H1 (cell line): ENCODE results near the gene SAG. TPM values are rescaled to one million over a fixed set of nuclear protein-coding genes. Genes with fewer than 3 reads are reported as not detected.

Experiments
- CTCF ChIA-PET: fragments of 300-600 bp; sonication (Branson Sonifier 250); formaldehyde crosslinking; loops from one replicate; lab custom pipeline; 2021; ENCODE audit not compliant: partially characterized antibody; lab: Charles Lee
- POLR2A ChIA-PET: fragments of 300-600 bp; sonication (Branson Sonifier 250); formaldehyde crosslinking; loops from one replicate; lab custom pipeline; 2021; ENCODE audit warnings: inconsistent platforms; ENCODE audit not compliant: partially characterized antibody; lab: Charles Lee
- DNase-seq, 2 experiments: peaks; one replicate each; pipeline versions ENCODE4 v3.0.0 to v3.0.0-alpha.2; 2010 to 2022; ENCODE audit warnings: low spot score in 2 of 2, low read depth in 1 of 2, mixed read lengths in 1 of 2
- FAIRE-seq: peaks from 2 replicates; lab custom pipeline; 2011; peaks lifted over from hg19 to GRCh38; lab: Jason Lieb, UNC
- H2AFZ ChIP-seq: 2 replicates; pipeline ENCODE4 v1.8.1; 2012; ENCODE audit warnings: low read length, inconsistent platforms
- H2AK5ac ChIP-seq: 2 replicates; pipeline ENCODE4 v1.6.1; 2013; ENCODE audit warnings: low read depth, low read length
- H2BK120ac ChIP-seq: replicated peaks from 2 replicates; pipeline ENCODE3; 2013; ENCODE audit warnings: low read depth, low read length, inconsistent platforms
- H2BK12ac ChIP-seq: 2 replicates; pipeline ENCODE4 v1.6.1; 2013; ENCODE audit warnings: low read depth, low read length
- H2BK15ac ChIP-seq: 2 replicates; pipeline ENCODE4 v1.6.1; 2013; ENCODE audit warnings: low read length
- H2BK20ac ChIP-seq: 2 replicates; pipeline ENCODE4 v1.6.1; 2013; ENCODE audit warnings: low read length
- H2BK5ac ChIP-seq: 2 replicates; pipeline ENCODE4 v1.6.1; 2013; ENCODE audit warnings: low read depth, low read length
- H3K14ac ChIP-seq: 2 replicates; pipeline ENCODE4 v1.6.1; 2013; ENCODE audit warnings: inconsistent platforms; ENCODE audit not compliant: insufficient read length
- H3K18ac ChIP-seq: 2 replicates; pipeline ENCODE4 v1.6.1; 2013; ENCODE audit warnings: low read length; ENCODE audit errors: extremely low read depth
- H3K23ac ChIP-seq: 2 replicates; pipeline ENCODE4 v1.6.1; 2013; ENCODE audit warnings: inconsistent platforms; ENCODE audit not compliant: insufficient read length
- H3K23me2 ChIP-seq: 2 replicates; pipeline ENCODE4 v1.6.1; 2013; ENCODE audit warnings: low read depth, low read length
- H3K27ac ChIP-seq: 2 replicates; pipeline ENCODE4 v1.6.1; 2011; ENCODE audit warnings: low read depth, low read length, inconsistent platforms
- H3K27me3 ChIP-seq, 4 experiments: replicated peaks in 1 of 4; 1 replicate in 1 of 4; 2 replicates in 3 of 4; pipeline versions ENCODE4 v1.6.1 to v1.8.1; 2011 to 2013; ENCODE audit warnings: low read length in 3 of 4, mild to moderate bottlenecking in 3 of 4, inconsistent platforms in 2 of 4, mixed read lengths in 2 of 4, moderate library complexity in 1 of 4; ENCODE audit not compliant: control insufficient read depth in 3 of 4, insufficient read depth in 3 of 4; ENCODE audit errors: extremely low read depth in 1 of 4
- H3K36me3 ChIP-seq, 4 experiments: 2 replicates each; pipeline versions ENCODE4 v1.6.1 to v1.8.1; 2011 to 2013; ENCODE audit warnings: mild to moderate bottlenecking in 4 of 4, low read length in 3 of 4, moderate library complexity in 2 of 4, control low read depth in 1 of 4, inconsistent platforms in 1 of 4; ENCODE audit not compliant: insufficient read depth in 4 of 4, control insufficient read depth in 2 of 4
- H3K4ac ChIP-seq: replicated peaks from 2 replicates; pipeline ENCODE3; 2013; ENCODE audit warnings: low read length, low read depth, mixed read lengths, inconsistent platforms; ENCODE audit not compliant: insufficient read length
- H3K4me1 ChIP-seq, 4 experiments: replicated peaks in 1 of 4; 1 replicate in 1 of 4; 2 replicates in 3 of 4; pipeline versions ENCODE4 v1.6.1 to v1.8.1; 2011 to 2013; ENCODE audit warnings: low read length in 3 of 4, inconsistent platforms in 2 of 4, mixed read lengths in 1 of 4; ENCODE audit not compliant: insufficient read depth in 4 of 4, control insufficient read depth in 3 of 4
- H3K4me2 ChIP-seq, 2 experiments: 2 replicates each; pipeline versions ENCODE4 v1.6.1 to v1.8.1; 2011 to 2013; ENCODE audit warnings: low read depth in 2 of 2, low read length in 2 of 2, control low read depth in 1 of 2, inconsistent platforms in 1 of 2, mild to moderate bottlenecking in 1 of 2; ENCODE audit not compliant: insufficient read depth in 1 of 2
- H3K4me3 ChIP-seq, 4 experiments: fragments of 200-600, 300-600 bp in 1 of 4; sonication (generic), shearing (Covaris generic), sonication (Bioruptor Twin) in 1 of 4; 2 replicates each; pipeline versions ENCODE4 v1.5.1 to v1.8.1; 2011 to 2016; ENCODE audit warnings: low read length in 4 of 4, low read depth in 3 of 4, control low read depth in 2 of 4, inconsistent platforms in 2 of 4, mild to moderate bottlenecking in 2 of 4, mixed read lengths in 1 of 4, moderate library complexity in 1 of 4; ENCODE audit not compliant: insufficient read depth in 2 of 4; ENCODE audit errors: extremely low read depth in 1 of 4
- H3K56ac ChIP-seq: replicated peaks from 2 replicates; pipeline ENCODE3; 2013; ENCODE audit warnings: low read depth, mild to moderate bottlenecking, mixed read lengths, low read length, inconsistent platforms; ENCODE audit not compliant: insufficient read length
- H3K79me1 ChIP-seq: 2 replicates; pipeline ENCODE4 v1.6.1; 2013; ENCODE audit warnings: low read depth, low read length, control low read depth
- H3K79me2 ChIP-seq, 2 experiments: 2 replicates each; pipeline versions ENCODE4 v1.6.1 to v1.8.1; 2012 to 2013; ENCODE audit warnings: low read length in 2 of 2, mild to moderate bottlenecking in 2 of 2, inconsistent platforms in 1 of 2; ENCODE audit not compliant: insufficient read depth in 2 of 2, control insufficient read depth in 1 of 2
- H3K9ac ChIP-seq, 4 experiments: replicated peaks in 1 of 4; 1 replicate in 1 of 4; 2 replicates in 3 of 4; pipeline versions ENCODE4 v1.6.1 to v1.8.1; 2011 to 2013; ENCODE audit warnings: low read depth in 3 of 4, low read length in 3 of 4, control low read depth in 2 of 4, mild to moderate bottlenecking in 2 of 4, moderate library complexity in 2 of 4, inconsistent platforms in 1 of 4; ENCODE audit errors: extremely low read depth in 1 of 4
- H3K9me3 ChIP-seq, 2 experiments: 2 replicates each; pipeline versions ENCODE4 v1.6.1 to v1.8.1; 2012 to 2013; ENCODE audit warnings: mild to moderate bottlenecking in 2 of 2, moderate library complexity in 2 of 2, control low read depth in 1 of 2, inconsistent platforms in 1 of 2, low read depth in 1 of 2, low read length in 1 of 2, mixed read lengths in 1 of 2; ENCODE audit not compliant: insufficient read depth in 2 of 2
- H4K20me1 ChIP-seq, 2 experiments: replicated peaks in 1 of 2; 2 replicates each; pipeline versions ENCODE3 to v1.8.1; 2011 to 2013; ENCODE audit warnings: inconsistent platforms in 2 of 2, low read length in 2 of 2, mild to moderate bottlenecking in 1 of 2; ENCODE audit not compliant: insufficient read depth in 2 of 2, control insufficient read depth in 1 of 2
- H4K5ac ChIP-seq: 2 replicates; pipeline ENCODE4 v1.6.1; 2013; ENCODE audit warnings: low read length, low read depth, mixed read lengths, inconsistent platforms; ENCODE audit not compliant: insufficient read length
- H4K8ac ChIP-seq: 2 replicates; pipeline ENCODE4 v1.8.0; 2013; ENCODE audit warnings: mild to moderate bottlenecking, moderate library complexity, low read length, inconsistent platforms; ENCODE audit not compliant: insufficient read depth; ENCODE audit errors: extremely low read depth
- H4K91ac ChIP-seq: replicated peaks from 2 replicates; pipeline ENCODE3; 2013; ENCODE audit warnings: low read length, mixed read lengths, inconsistent platforms; ENCODE audit not compliant: insufficient read length
- BACH1 ChIP-seq: IDR thresholded peaks from 2 replicates; pipeline ENCODE4 v1.6.1; 2012; ENCODE audit warnings: low read length, improper control_type of control experiment
- CBX5 ChIP-seq: fragments of 300-800, 300-1000 bp; sonication (generic); IDR thresholded peaks from 2 replicates; pipeline ENCODE4 v1.7.1; 2016; ENCODE audit warnings: antibody characterized with exemption, low read length, low read depth
- CEBPB ChIP-seq: IDR thresholded peaks from 2 replicates; pipeline ENCODE4 v1.6.1; 2012; ENCODE audit warnings: low read depth, low read length
- CHD1 ChIP-seq: IDR thresholded peaks from 2 replicates; pipeline ENCODE4 v1.6.1; 2012; ENCODE audit warnings: low read depth, low read length, improper control_type of control experiment
- GTF2F1 ChIP-seq: IDR thresholded peaks from 2 replicates; pipeline ENCODE4 v1.6.1; 2012; ENCODE audit warnings: low read depth, low read length, improper control_type of control experiment, borderline replicate concordance
- KDM4A ChIP-seq: IDR thresholded peaks from one replicate; pipeline ENCODE4 v1.7.1; 2012; ENCODE audit warnings: low read depth, mild to moderate bottlenecking, moderate library complexity, low read length, inconsistent platforms; ENCODE audit not compliant: severe bottlenecking
- NANOG ChIP-seq: IDR thresholded peaks from 2 replicates; pipeline ENCODE4 v1.6.1; 2011; ENCODE audit warnings: low read length, low read depth, mild to moderate bottlenecking, inconsistent platforms; ENCODE audit not compliant: insufficient read depth, poor library complexity, severe bottlenecking
- TBP ChIP-seq: IDR thresholded peaks from 2 replicates; pipeline ENCODE4 v1.6.1; 2011; ENCODE audit warnings: low read depth, low read length, improper control_type of control experiment
- WGBS, 2 experiments: shearing (Covaris generic) in 1 of 2; methylation state at CpG; one replicate each; pipeline versions ENCODE4 v1.1.6 to v1.1.7; 2013 to 2015; ENCODE audit warnings: low lambda C conversion rate in 2 of 2, mixed read lengths in 2 of 2, inconsistent platforms in 1 of 2, low coverage in 1 of 2, missing lambda C conversion rate in 1 of 2; ENCODE audit not compliant: insufficient replicate concordance in 2 of 2, insufficient coverage in 1 of 2, insufficient read length in 1 of 2; ENCODE audit errors: extremely low coverage in 1 of 2, missing lambda C conversion rate in 1 of 2; 5-methylcytosine and 5-hydroxymethylcytosine counted together
- polyA plus RNA-seq, 7 experiments: library from polyadenylated mRNA; depleted of rRNA in 3 of 7; stranded (reverse) in 5 of 7; unstranded in 2 of 7; fragments of >200 nt in 5 of 7; fragments of 200-250 nt in 2 of 7; gene quantifications; 1 replicate in 5 of 7; 2 replicates in 1 of 7; 4 replicates in 1 of 7; pipeline versions ENCODE4 v1.2.1 to v1.2.3, GENCODE V29; 2011 to 2013; ENCODE audit warnings: missing spikeins in 2 of 7, mixed read lengths in 2 of 7
- total RNA-seq: library from RNA; stranded (reverse); fragmentation: NEBNext Ultra II Directional; extraction: Animal tissue kit (Norgen Biotek cat#: 25700); gene quantifications from 2 replicates; pipeline ENCODE4 v1.2.1, GENCODE V29; 2021

The SAG gene
- total and polyA plus RNA-seq, 2 of the 8 experiments (the other 6 are each of a cell fraction or from before 2014, with no cell fraction given), result not detected

- POLR2A ChIA-PET, result no interaction called here
- Histone ChIP-seq H3K4me1 (no peaks in the 10 kb centered on the region), H2BK120ac (no peak overlapping the region), H3K79me2 (peaks cover 0 to 9% of the 10 kb centered on the region in 2 experiments; a peak in 3 of 4 replicates), H2BK15ac (no peak overlapping the region), H2BK5ac (no peak overlapping the region), H2BK12ac (no peak overlapping the region), H3K56ac (no peak overlapping the region), H3K4ac (no peak overlapping the region), H3K9me3 (no peaks in the 10 kb centered on the region), H3K14ac (no peak overlapping the region), H3K27me3 (no peaks in the 10 kb centered on the region), H3K79me1 (no peaks in the 10 kb centered on the region; the same call in 1 of the 2 replicates), H3K4me2 (no peak overlapping the region), H4K5ac (no peak overlapping the region), H4K8ac (no peak overlapping the region), H2BK20ac (no peak overlapping the region), H4K20me1 (peaks cover 7 to 10% of the 10 kb centered on the region in 2 experiments), H3K9ac (no peak overlapping the region), H4K91ac (no peak overlapping the region), H3K36me3 (peaks cover 25 to 85% (median 73%) of the 10 kb centered on the region in 4 experiments), H3K23ac (no peak overlapping the region), H2AFZ (no peak overlapping the region), H3K27ac (no peak overlapping the region), H2AK5ac (no peak overlapping the region), H3K4me3 (no peak overlapping the region), H3K18ac (no peak overlapping the region), H3K23me2 (no peaks in the 10 kb centered on the region)
- CTCF ChIA-PET, result interaction anchor here (0.6 to 1.5 kb wide), 3 partner anchors 19 to 166 kb away, joined by 3 to 6 read pairs (median 3); no protein-coding TSS in a partner anchor
- no peak for DNase-seq
- FAIRE-seq, result no peak
- WGBS, 2 experiments, result 82% methylated on average over 8 of the region's 8 CpGs; no CpG with 5 or more reads in 1 of the 2 experiments
- no peak for TF ChIP-seq TBP
- TF ChIP-seq CHD1, result no peak
- no peak for TF ChIP-seq NANOG
- TF ChIP-seq CBX5, result no peak
- no peak for TF ChIP-seq BACH1
- TF ChIP-seq KDM4A, result no peak
- no peak for TF ChIP-seq CEBPB
- no peak for TF ChIP-seq GTF2F1
Measured at GRCh38 chr2:233264667-233265066, 42.9 kb upstream of the SAG start.
